ENCODE measurements around the gene SPAAR.

- TF ChIP-seq CTCF (conservative IDR thresholded peaks at IDR 0.05; ENCODE audit: low read depth, low read length) (no peak), EZH2 (IDR thresholded peaks at IDR 0.05; ENCODE audit: borderline replicate concordance, low read depth, low read length, poor library complexity, severe bottlenecking) (no peak)
These were observed 31.4 kb downstream of the SPAAR start for GRCh38 chr9:35940458-35941407.

Data from A673 (cell line).